H1 (cell line): ENCODE results near the gene ARHGAP6.

Experiments used
- CREB1 ChIP-seq: IDR thresholded peaks from 2 replicates; pipeline ENCODE4 v1.6.1; 2012; ENCODE audit warnings: inconsistent platforms
- CTCF ChIP-seq, 3 experiments: IDR thresholded peaks; 1 replicate in 2 of 3; 2 replicates in 1 of 3; pipeline versions ENCODE4 v1.5.1 to v1.6.1; 2011; ENCODE audit warnings: low read length in 3 of 3, mild to moderate bottlenecking in 3 of 3, inconsistent platforms in 2 of 3, low read depth in 1 of 3, moderate library complexity in 1 of 3; ENCODE audit not compliant: insufficient read depth in 1 of 3; ENCODE audit errors: control extremely low read depth in 1 of 3
- EZH2 ChIP-seq: fragments of 200-600 bp; sonication (generic); IDR thresholded peaks from 2 replicates; pipeline ENCODE4 v1.7.1; 2012; ENCODE audit warnings: low read depth, mild to moderate bottlenecking, moderate library complexity, low read length, inconsistent platforms; ENCODE audit not compliant: severe bottlenecking
- POLR2A ChIP-seq, 2 experiments: IDR thresholded peaks; 1 replicate in 1 of 2; 2 replicates in 1 of 2; pipeline ENCODE4 v1.6.1; 2011; ENCODE audit warnings: low read depth in 2 of 2, low read length in 2 of 2, mild to moderate bottlenecking in 2 of 2; ENCODE audit errors: control extremely low read depth in 1 of 2
- SP1 ChIP-seq: IDR thresholded peaks from 2 replicates; pipeline ENCODE4 v1.6.1; 2011; ENCODE audit warnings: low read depth, low read length

- no peak for TF ChIP-seq CREB1
- TF ChIP-seq POLR2A (IDR thresholded peaks at IDR 0.05; ENCODE audit: control extremely low read depth in 1 of 2, low read depth in 2 of 2, low read length in 2 of 2) = no peak
- no peak for TF ChIP-seq SP1
- TF ChIP-seq EZH2 = no peak
- no peak for TF ChIP-seq CTCF (IDR thresholded peaks at IDR 0.05; ENCODE audit: control extremely low read depth in 1 of 3, insufficient read depth in 1 of 3, low read depth in 1 of 3, low read length in 3 of 3)
Measured at GRCh38 chrX:11422525-11422857, 243.2 kb downstream of the ARHGAP6 start.
